Fibroblast of villous mesenchyme (primary cell): ENCODE measurements around the gene TPTE. TPM values are rescaled to one million over a fixed set of nuclear protein-coding genes. Genes with fewer than 3 reads are reported as not detected.
"Not testable (repeated sequence)": the region's sequence is repeated elsewhere in the genome, so short reads cannot be mapped to it uniquely, and the experiment has no call there.

Experiments
- DNase-seq: peaks from one replicate; pipeline ENCODE4 v3.0.0-alpha.2; 2010; ENCODE audit warnings: low read depth
- H3K4me3 ChIP-seq: 2 replicates; pipeline ENCODE4 v1.5.1; 2011; ENCODE audit warnings: low read depth, mild to moderate bottlenecking, low read length
- CTCF ChIP-seq: IDR thresholded peaks from 2 replicates; pipeline ENCODE4 v1.5.1; 2012; ENCODE audit warnings: low read depth, mild to moderate bottlenecking, low read length; ENCODE audit not compliant: insufficient read depth
- total RNA-seq: library from RNA; depleted of rRNA; stranded (reverse); fragments of >200 nt; gene quantifications from 2 replicates; pipeline ENCODE4 v1.2.3, GENCODE V29; 2012

TPTE gene
- total RNA-seq: 0.32 and 0.43 TPM in 2 replicates

GRCh38 chr21:10521091-10521598, at the start of gene TPTE:
Gene TPTE, plus strand, starts transcription at chr21:10521583. Its CDS starts 17,141 bp downstream, at chr21:10538724.
- peak within 1 kb of the TSS; percentile 60 for H3K4me3 ChIP-seq
- TF ChIP-seq CTCF: no peak
- peak; percentile 65 for DNase-seq

DNA sequence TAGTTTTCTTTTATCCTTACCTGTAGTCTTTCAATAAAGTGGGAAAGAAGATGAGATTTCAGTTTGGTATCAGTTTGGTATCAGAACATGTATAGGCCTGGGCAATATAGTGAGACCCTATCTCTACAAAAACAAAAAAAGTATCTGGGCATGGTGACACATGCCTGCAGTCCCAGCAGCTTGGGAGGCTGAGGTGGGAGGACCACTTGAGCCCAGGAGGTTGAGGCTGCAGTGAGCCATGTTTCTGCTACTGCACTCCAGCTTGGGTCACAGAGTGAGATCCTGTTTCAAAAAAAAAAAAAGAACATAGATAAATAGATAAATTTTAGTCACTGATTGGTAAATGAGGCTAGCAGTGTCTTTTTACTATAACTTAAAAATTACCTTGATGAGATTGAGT, 49.4 kb upstream of the TPTE start:
- DNase-seq, H3K4me3 ChIP-seq: not testable (repeated sequence)

GRCh38 chr21:10477794-10478193, 43.6 kb upstream of the TPTE start:
- H3K4me3 ChIP-seq, DNase-seq: not testable (repeated sequence)

DNA sequence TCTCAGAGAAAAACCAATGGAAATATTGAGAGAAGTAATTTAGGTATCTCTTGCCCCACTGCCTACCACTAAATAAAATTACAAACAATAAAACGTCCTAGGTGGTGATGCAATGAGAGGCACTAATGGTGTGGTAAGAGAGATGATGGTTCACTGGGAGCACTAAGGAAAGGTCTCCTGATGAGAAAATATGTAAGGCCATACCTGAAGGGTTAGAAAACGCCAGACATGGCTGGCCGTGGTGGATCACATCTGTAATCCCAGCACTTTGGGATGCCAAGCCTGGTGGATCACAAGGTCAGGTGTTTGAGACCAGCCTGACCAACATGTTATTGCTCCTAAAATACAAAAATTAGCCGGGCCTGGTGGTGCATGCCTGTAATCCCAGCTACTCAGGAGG, 41.5 kb upstream of the TPTE start:
- not testable (repeated sequence) for H3K4me3 ChIP-seq, DNase-seq

GRCh38 chr21:10484864-10485263, 36.5 kb upstream of the TPTE start:
- DNase-seq, H3K4me3 ChIP-seq: not testable (repeated sequence)

- not testable (repeated sequence) for H3K4me3 ChIP-seq
Observed at GRCh38 chr21:10490453-10490852, 30.9 kb upstream of the TPTE start.

DNA sequence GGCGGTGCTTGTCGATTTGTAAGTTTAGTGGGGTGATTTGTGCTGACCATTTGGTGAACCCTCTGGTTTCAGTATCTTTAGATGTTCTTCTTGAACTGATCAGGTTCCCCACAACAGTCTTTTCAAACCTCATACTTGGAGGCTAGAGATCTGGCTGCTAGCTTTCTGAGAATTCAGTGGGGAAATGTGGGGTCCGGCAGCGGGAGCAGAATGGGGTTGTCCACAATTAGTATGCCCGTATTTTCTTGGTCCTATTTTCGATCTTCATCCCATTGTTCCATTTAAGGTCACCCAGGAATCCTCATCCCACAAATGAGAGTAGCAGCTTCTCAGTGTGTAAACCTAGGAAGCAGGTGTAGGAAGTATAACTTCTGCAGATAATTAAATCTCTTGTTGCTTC, 10.3 kb upstream of the TPTE start:
- DNase-seq: no peak
- TF ChIP-seq CTCF: no peak
- H3K4me3 ChIP-seq: no peak overlapping the region

More at GRCh38 chr21:10490453-10490852, 30.9 kb upstream of the TPTE start:
- not testable (repeated sequence) for DNase-seq

GRCh38 chr21:10516889-10517288, 4.5 kb upstream of the TPTE start:
- H3K4me3 ChIP-seq, DNase-seq: not testable (repeated sequence)

- DNase-seq, H3K4me3 ChIP-seq: not testable (repeated sequence)
Observed at GRCh38 chr21:10517904-10518303, 3.5 kb upstream of the TPTE start.

GRCh38 chr21:10521835-10522500, 585 bp downstream of the TPTE start:
- H3K4me3 ChIP-seq: peak overlapping the region; percentile 55

DNA sequence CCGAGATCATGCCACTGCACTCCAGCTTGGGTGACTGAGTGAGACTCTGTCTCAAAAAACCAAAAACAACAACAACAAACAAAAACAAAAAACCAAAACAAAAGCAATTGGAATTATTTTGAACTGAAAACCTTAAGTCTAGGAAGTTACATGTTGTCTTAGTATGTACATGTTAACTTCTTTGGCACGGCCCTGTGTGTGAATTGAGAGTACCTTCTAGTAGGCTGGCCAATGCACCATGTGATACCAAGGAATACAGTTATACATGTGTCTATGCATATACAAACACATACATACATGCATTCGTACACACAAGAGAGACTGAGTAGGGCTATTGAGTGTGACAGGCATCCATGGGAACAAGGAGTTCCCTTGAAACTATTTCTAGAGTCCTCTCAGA, 18.6 kb downstream of the TPTE start:
- H3K4me3 ChIP-seq: no peak overlapping the region
- TF ChIP-seq CTCF: no peak
- DNase-seq: no peak

More at GRCh38 chr21:10521835-10522500, 585 bp downstream of the TPTE start:
- DNase-seq: not testable (repeated sequence)

- H3K4me3 ChIP-seq, DNase-seq: not testable (repeated sequence)
Observed at GRCh38 chr21:10544376-10544775, 23.0 kb downstream of the TPTE start.

GRCh38 chr21:10547868-10548267, 26.5 kb downstream of the TPTE start:
- H3K4me3 ChIP-seq, DNase-seq: not testable (repeated sequence)

- not testable (repeated sequence) for DNase-seq, H3K4me3 ChIP-seq
Observed at GRCh38 chr21:10548331-10548954, 27.1 kb downstream of the TPTE start.

- H3K4me3 ChIP-seq, DNase-seq: not testable (repeated sequence)
Observed at GRCh38 chr21:10570803-10571202, 49.4 kb downstream of the TPTE start.
